NCI-H2227 (cell line): ENCODE results near the gene SLC39A13.
A peak's percentile ranks its signal among the peaks of the same experiment; 100 is the strongest.

Experiments used
- DNase-seq: peaks from one replicate; lab custom pipeline; 2025; ENCODE audit not compliant: unreplicated experiment; lab: John Stamatoyannopoulos, UW

SLC39A13 gene

GRCh38 chr11:47407746-47408590, at the start of gene SLC39A13:
Gene SLC39A13 (plus strand): TSS chr11:47408590. CDS start chr11:47410095, 1,505 bp downstream.
- peak; percentile 96 for DNase-seq

- DNase-seq: no peak
These were observed 49.7 kb upstream of the SLC39A13 start for GRCh38 chr11:47358731-47359051.

- DNase-seq: no peak
These were observed 49.2 kb upstream of the SLC39A13 start for GRCh38 chr11:47359162-47359561.

GRCh38 chr11:47359586-47359985, 48.8 kb upstream of the SLC39A13 start:
- no peak for DNase-seq

- DNase-seq: no peak
These were observed 48.0 kb upstream of the SLC39A13 start for GRCh38 chr11:47360341-47360740.

GRCh38 chr11:47361419-47361818, 47.0 kb upstream of the SLC39A13 start:
- no peak for DNase-seq

- no peak for DNase-seq
These were observed 42.3 kb upstream of the SLC39A13 start for GRCh38 chr11:47366020-47366490.

GRCh38 chr11:47369676-47370075, 38.7 kb upstream of the SLC39A13 start:
- DNase-seq: no peak

- DNase-seq: no peak
These were observed 36.0 kb upstream of the SLC39A13 start for GRCh38 chr11:47372422-47372821.

- peak; percentile 66 for DNase-seq
These were observed 34.3 kb upstream of the SLC39A13 start for GRCh38 chr11:47373876-47374719.

- DNase-seq: no peak
These were observed 33.7 kb upstream of the SLC39A13 start for GRCh38 chr11:47374720-47375019.

- DNase-seq: no peak
These were observed 33.4 kb upstream of the SLC39A13 start for GRCh38 chr11:47375020-47375419.

GRCh38 chr11:47375546-47376085, 32.8 kb upstream of the SLC39A13 start:
- no peak for DNase-seq

GRCh38 chr11:47376107-47376524, 32.3 kb upstream of the SLC39A13 start:
- DNase-seq: no peak

GRCh38 chr11:47376525-47377371, 31.6 kb upstream of the SLC39A13 start:
- no peak for DNase-seq

GRCh38 chr11:47377571-47378009, 30.8 kb upstream of the SLC39A13 start:
- DNase-seq: no peak

GRCh38 chr11:47378010-47378835, 30.2 kb upstream of the SLC39A13 start, which contains the start of gene SPI1:
Gene SPI1 (minus strand): TSS chr11:47378547. CDS start chr11:47378353, 194 bp downstream.
- DNase-seq: no peak

GRCh38 chr11:47378836-47379170, 29.6 kb upstream of the SLC39A13 start:
- DNase-seq: no peak

GRCh38 chr11:47379317-47379716, 29.1 kb upstream of the SLC39A13 start:
- DNase-seq: no peak

GRCh38 chr11:47380078-47380477, 28.3 kb upstream of the SLC39A13 start:
- DNase-seq: no peak
